Tibial nerve (tissue), 3 donors: Measurements from ENCODE around the gene PREB.

Experiments used
- POLR2A ChIP-seq, 2 donors: fragments of 450-650 bp; IDR thresholded peaks; one replicate each; pipeline ENCODE4 v1.6.1; 2017; ENCODE audit warnings: antibody characterized with exemption in 2 of 2, mild to moderate bottlenecking in 2 of 2, moderate library complexity in 2 of 2
- TF ChIP-seq, protein P1 (sequence below), 5 experiments: fragments of 200-600 bp in 3 of 5; fragments of 450-650 bp in 2 of 5; sonication (generic) in 3 of 5; IDR thresholded peaks; one replicate each; pipeline ENCODE4 v1.5.1; 2016 to 2019; ENCODE audit warnings: antibody characterized with exemption in 5 of 5, mild to moderate bottlenecking in 3 of 5, moderate library complexity in 2 of 5

DNA sequence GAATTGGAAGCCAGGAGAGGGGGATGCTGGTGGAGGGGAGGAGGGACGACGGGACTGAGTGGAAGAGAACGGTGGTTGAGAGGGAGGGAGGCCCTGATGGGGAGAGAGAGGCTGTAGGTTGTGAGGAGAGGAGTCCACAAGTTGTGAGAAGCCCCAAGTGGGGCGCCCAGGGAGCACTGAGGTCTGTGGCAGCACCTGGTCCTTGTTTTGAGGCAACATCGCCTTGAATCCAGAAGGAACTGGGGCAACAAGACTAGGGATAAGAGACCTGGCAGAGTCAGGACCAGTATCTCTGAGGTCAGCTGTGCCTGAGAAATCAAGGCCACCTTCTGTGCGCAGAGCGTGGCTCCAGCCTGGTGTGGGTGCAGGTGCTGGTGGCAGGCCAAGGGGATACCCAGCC lies 3.7 kb upstream of the PREB start:
- TF ChIP-seq, protein P1, sequence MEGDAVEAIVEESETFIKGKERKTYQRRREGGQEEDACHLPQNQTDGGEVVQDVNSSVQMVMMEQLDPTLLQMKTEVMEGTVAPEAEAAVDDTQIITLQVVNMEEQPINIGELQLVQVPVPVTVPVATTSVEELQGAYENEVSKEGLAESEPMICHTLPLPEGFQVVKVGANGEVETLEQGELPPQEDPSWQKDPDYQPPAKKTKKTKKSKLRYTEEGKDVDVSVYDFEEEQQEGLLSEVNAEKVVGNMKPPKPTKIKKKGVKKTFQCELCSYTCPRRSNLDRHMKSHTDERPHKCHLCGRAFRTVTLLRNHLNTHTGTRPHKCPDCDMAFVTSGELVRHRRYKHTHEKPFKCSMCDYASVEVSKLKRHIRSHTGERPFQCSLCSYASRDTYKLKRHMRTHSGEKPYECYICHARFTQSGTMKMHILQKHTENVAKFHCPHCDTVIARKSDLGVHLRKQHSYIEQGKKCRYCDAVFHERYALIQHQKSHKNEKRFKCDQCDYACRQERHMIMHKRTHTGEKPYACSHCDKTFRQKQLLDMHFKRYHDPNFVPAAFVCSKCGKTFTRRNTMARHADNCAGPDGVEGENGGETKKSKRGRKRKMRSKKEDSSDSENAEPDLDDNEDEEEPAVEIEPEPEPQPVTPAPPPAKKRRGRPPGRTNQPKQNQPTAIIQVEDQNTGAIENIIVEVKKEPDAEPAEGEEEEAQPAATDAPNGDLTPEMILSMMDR (IDR thresholded peaks at IDR 0.05): no peak
- no peak for TF ChIP-seq POLR2A (IDR thresholded peaks at IDR 0.05)
